SK-N-SH (cell line): Measurements from ENCODE around the gene PPP5C. TPM values are rescaled to one million over a fixed set of nuclear protein-coding genes. Genes with fewer than 3 reads are reported as not detected.

ENCODE experiments used
- CTCF ChIA-PET: fragments of 300-600, 350-600 bp; formaldehyde crosslinking; extraction: SDS; loops from one replicate; lab custom pipeline; 2021; lab: Yijun Ruan, JAX
- POLR2A ChIA-PET: fragments of 350-600 bp; sonication (Branson Sonifier 250); formaldehyde crosslinking; extraction: SDS; loops from one replicate; lab custom pipeline; 2020; ENCODE audit warnings: antibody characterized with exemption, inconsistent platforms; lab: Yijun Ruan, JAX
- DNase-seq: peaks from one replicate; pipeline ENCODE4 v3.0.0; 2012
- H2AFZ ChIP-seq: fragments of 200-600 bp; sonication (generic); 2 replicates; pipeline ENCODE4 v1.8.1; 2016; ENCODE audit warnings: antibody characterized with exemption, mild to moderate bottlenecking, low read depth
- H3F3A ChIP-seq: fragments of 200-600 bp; sonication (generic); replicated peaks from 2 replicates; pipeline ENCODE3; 2016; ENCODE audit warnings: antibody characterized with exemption, mild to moderate bottlenecking; ENCODE audit not compliant: insufficient read depth
- H3K27ac ChIP-seq, 2 experiments: fragments of 200-500 bp in 1 of 2; fragments of 200-600 bp in 1 of 2; sonication (Bioruptor generic) in 1 of 2; sonication (generic), shearing (Covaris generic) in 1 of 2; 2 replicates each; pipeline versions ENCODE4 v1.5.1 to v1.6.1; 2014 to 2016; ENCODE audit warnings: low read depth in 2 of 2, inconsistent platforms in 1 of 2, low read length in 1 of 2, mild to moderate bottlenecking in 1 of 2, mixed read lengths in 1 of 2
- H3K27me3 ChIP-seq: fragments of 200-600 bp; sonication (generic), shearing (Covaris generic); 2 replicates; pipeline ENCODE4 v1.6.1; 2016; ENCODE audit warnings: mixed run types; ENCODE audit not compliant: insufficient read depth
- H3K36me3 ChIP-seq, 2 experiments: fragments of 200-500 bp in 1 of 2; fragments of 200-600 bp in 1 of 2; sonication (Bioruptor generic) in 1 of 2; sonication (generic) in 1 of 2; replicated peaks in 1 of 2; 2 replicates each; pipeline versions ENCODE3 to v1.5.1; 2014 to 2016; ENCODE audit warnings: low read length in 1 of 2, mild to moderate bottlenecking in 1 of 2; ENCODE audit not compliant: insufficient read depth in 2 of 2, control insufficient read depth in 1 of 2
- H3K4me1 ChIP-seq, 2 experiments: fragments of 200-500 bp in 1 of 2; fragments of 200-600 bp in 1 of 2; sonication (Bioruptor generic) in 1 of 2; sonication (generic), shearing (Covaris generic) in 1 of 2; 2 replicates each; pipeline versions ENCODE4 v1.5.1 to v1.6.1; 2014 to 2016; ENCODE audit warnings: low read depth in 1 of 2, low read length in 1 of 2, mixed run types in 1 of 2; ENCODE audit not compliant: insufficient read depth in 2 of 2, control insufficient read depth in 1 of 2
- H3K4me2 ChIP-seq: fragments of 200-600 bp; sonication (generic), shearing (Covaris generic); 2 replicates; pipeline ENCODE4 v1.6.1; 2017; ENCODE audit warnings: mixed run types
- H3K4me3 ChIP-seq, 2 experiments: fragments of 200-500 bp in 1 of 2; fragments of 200-600 bp in 1 of 2; sonication (Bioruptor generic) in 1 of 2; sonication (generic), shearing (Covaris generic) in 1 of 2; 2 replicates each; pipeline versions ENCODE4 v1.5.1 to v1.8.1; 2014 to 2016; ENCODE audit warnings: low read depth in 2 of 2, inconsistent platforms in 1 of 2, low read length in 1 of 2, mild to moderate bottlenecking in 1 of 2, mixed read lengths in 1 of 2, moderate library complexity in 1 of 2
- H3K79me2 ChIP-seq: fragments of 200-600 bp; sonication (generic); 2 replicates; pipeline ENCODE4 v1.8.1; 2017; ENCODE audit warnings: mild to moderate bottlenecking; ENCODE audit not compliant: insufficient read depth
- H3K9ac ChIP-seq: fragments of 200-600 bp; sonication (generic); 2 replicates; pipeline ENCODE4 v1.6.1; 2017; ENCODE audit warnings: mixed run types
- H3K9me2 ChIP-seq: fragments of 200-600 bp; sonication (generic); 2 replicates; pipeline ENCODE4 v1.6.1; 2017; ENCODE audit warnings: mixed run types
- H3K9me3 ChIP-seq: fragments of 200-600 bp; sonication (generic); 2 replicates; pipeline ENCODE4 v1.6.1; 2017; ENCODE audit warnings: mixed run types, mild to moderate bottlenecking, moderate library complexity
- H4K20me1 ChIP-seq: fragments of 200-600 bp; sonication (generic); 2 replicates; pipeline ENCODE4 v1.6.1; 2017; ENCODE audit warnings: mild to moderate bottlenecking, mixed run types; ENCODE audit not compliant: insufficient read depth
- ELF1 ChIP-seq: IDR thresholded peaks from 2 replicates; pipeline ENCODE4 v1.4.0; 2012
- EP300 ChIP-seq, 2 experiments: IDR thresholded peaks; 2 replicates each; pipeline versions ENCODE4 v1.4.0 to v1.6.1; 2012; ENCODE audit warnings: borderline replicate concordance in 1 of 2, low read depth in 1 of 2, low read length in 1 of 2
- FOSL2 ChIP-seq: IDR thresholded peaks from 2 replicates; pipeline ENCODE4 v1.4.0; 2012; ENCODE audit warnings: low read depth, mild to moderate bottlenecking, moderate library complexity, borderline replicate concordance
- FOXM1 ChIP-seq: IDR thresholded peaks from 2 replicates; pipeline ENCODE4 v1.4.0; 2012; ENCODE audit warnings: low read depth, mild to moderate bottlenecking
- GATA2 ChIP-seq: sonication (generic); formaldehyde crosslinking; IDR thresholded peaks from 2 replicates; pipeline ENCODE4 v1.5.0; 2020; ENCODE audit warnings: mild to moderate bottlenecking, missing genetic modification reagents
- MAX ChIP-seq: IDR thresholded peaks from 2 replicates; pipeline ENCODE4 v1.4.0; 2012; ENCODE audit warnings: low read depth
- MXI1 ChIP-seq: IDR thresholded peaks from 2 replicates; pipeline ENCODE4 v1.6.1; 2012; ENCODE audit warnings: mild to moderate bottlenecking, low read depth, low read length, improper control_type of control experiment
- NFIC ChIP-seq: IDR thresholded peaks from 2 replicates; pipeline ENCODE4 v1.4.0; 2012; ENCODE audit warnings: borderline replicate concordance
- POLR2AphosphoS5 ChIP-seq: IDR thresholded peaks from 2 replicates; pipeline ENCODE4 v1.6.1; 2012; ENCODE audit warnings: low read depth, low read length
- RFX5 ChIP-seq: IDR thresholded peaks from 2 replicates; pipeline ENCODE4 v1.6.1; 2012; ENCODE audit warnings: mild to moderate bottlenecking, improper control_type of control experiment, low read length
- SIN3A ChIP-seq: IDR thresholded peaks from 2 replicates; pipeline ENCODE4 v1.6.1; 2012; ENCODE audit warnings: low read depth, mild to moderate bottlenecking, low read length, moderate library complexity, borderline replicate concordance
- TAF1 ChIP-seq: IDR thresholded peaks from 2 replicates; pipeline ENCODE4 v1.6.1; 2012; ENCODE audit warnings: low read depth, mild to moderate bottlenecking, low read length, moderate library complexity, borderline replicate concordance
- WGBS: methylation state at CpG from one replicate; pipeline ENCODE4 v1.1.6; 2017; ENCODE audit warnings: low lambda C conversion rate; 5-methylcytosine and 5-hydroxymethylcytosine counted together
- polyA plus RNA-seq, 3 experiments: library from polyadenylated mRNA; depleted of rRNA; stranded (reverse); fragments of >200 nt; gene quantifications; 2 replicates each; pipeline ENCODE4 v1.2.3, GENCODE V29; 2012
- TF ChIP-seq, protein P1 (sequence below): IDR thresholded peaks from 2 replicates; pipeline ENCODE4 v1.4.0; 2012; ENCODE audit warnings: low read depth, borderline replicate concordance
- TF ChIP-seq, protein P2 (sequence below): fragments of 200-600 bp; sonication (generic); IDR thresholded peaks from 2 replicates; pipeline ENCODE4 v1.6.1; 2017; ENCODE audit warnings: antibody characterized with exemption, mild to moderate bottlenecking, moderate library complexity

Gene PPP5C
- polyA plus RNA-seq, 1 of the 3 experiments (the other 2 are of a cell fraction), result 162 TPM

- TF ChIP-seq RFX5 (no peak), NFIC (no peak), ELF1 (no peak), FOSL2 (no peak), GATA2 (CRISPR knock-in tag) (no peak), SIN3A (no peak), MAX (no peak), MXI1 (no peak), POLR2AphosphoS5 (no peak), EP300 (IDR thresholded peaks at IDR 0.05; ENCODE audit: borderline replicate concordance in 1 of 2, low read depth in 1 of 2, low read length in 1 of 2) (no peak), FOXM1 (no peak)
- TF ChIP-seq, protein P1, sequence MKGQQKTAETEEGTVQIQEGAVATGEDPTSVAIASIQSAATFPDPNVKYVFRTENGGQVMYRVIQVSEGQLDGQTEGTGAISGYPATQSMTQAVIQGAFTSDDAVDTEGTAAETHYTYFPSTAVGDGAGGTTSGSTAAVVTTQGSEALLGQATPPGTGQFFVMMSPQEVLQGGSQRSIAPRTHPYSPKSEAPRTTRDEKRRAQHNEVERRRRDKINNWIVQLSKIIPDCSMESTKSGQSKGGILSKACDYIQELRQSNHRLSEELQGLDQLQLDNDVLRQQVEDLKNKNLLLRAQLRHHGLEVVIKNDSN, result no peak
- TF ChIP-seq, protein P2, sequence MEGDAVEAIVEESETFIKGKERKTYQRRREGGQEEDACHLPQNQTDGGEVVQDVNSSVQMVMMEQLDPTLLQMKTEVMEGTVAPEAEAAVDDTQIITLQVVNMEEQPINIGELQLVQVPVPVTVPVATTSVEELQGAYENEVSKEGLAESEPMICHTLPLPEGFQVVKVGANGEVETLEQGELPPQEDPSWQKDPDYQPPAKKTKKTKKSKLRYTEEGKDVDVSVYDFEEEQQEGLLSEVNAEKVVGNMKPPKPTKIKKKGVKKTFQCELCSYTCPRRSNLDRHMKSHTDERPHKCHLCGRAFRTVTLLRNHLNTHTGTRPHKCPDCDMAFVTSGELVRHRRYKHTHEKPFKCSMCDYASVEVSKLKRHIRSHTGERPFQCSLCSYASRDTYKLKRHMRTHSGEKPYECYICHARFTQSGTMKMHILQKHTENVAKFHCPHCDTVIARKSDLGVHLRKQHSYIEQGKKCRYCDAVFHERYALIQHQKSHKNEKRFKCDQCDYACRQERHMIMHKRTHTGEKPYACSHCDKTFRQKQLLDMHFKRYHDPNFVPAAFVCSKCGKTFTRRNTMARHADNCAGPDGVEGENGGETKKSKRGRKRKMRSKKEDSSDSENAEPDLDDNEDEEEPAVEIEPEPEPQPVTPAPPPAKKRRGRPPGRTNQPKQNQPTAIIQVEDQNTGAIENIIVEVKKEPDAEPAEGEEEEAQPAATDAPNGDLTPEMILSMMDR, result no peak
Measured at GRCh38 chr19:46350758-46351159, 3.9 kb downstream of the PPP5C start (continued).

DNA sequence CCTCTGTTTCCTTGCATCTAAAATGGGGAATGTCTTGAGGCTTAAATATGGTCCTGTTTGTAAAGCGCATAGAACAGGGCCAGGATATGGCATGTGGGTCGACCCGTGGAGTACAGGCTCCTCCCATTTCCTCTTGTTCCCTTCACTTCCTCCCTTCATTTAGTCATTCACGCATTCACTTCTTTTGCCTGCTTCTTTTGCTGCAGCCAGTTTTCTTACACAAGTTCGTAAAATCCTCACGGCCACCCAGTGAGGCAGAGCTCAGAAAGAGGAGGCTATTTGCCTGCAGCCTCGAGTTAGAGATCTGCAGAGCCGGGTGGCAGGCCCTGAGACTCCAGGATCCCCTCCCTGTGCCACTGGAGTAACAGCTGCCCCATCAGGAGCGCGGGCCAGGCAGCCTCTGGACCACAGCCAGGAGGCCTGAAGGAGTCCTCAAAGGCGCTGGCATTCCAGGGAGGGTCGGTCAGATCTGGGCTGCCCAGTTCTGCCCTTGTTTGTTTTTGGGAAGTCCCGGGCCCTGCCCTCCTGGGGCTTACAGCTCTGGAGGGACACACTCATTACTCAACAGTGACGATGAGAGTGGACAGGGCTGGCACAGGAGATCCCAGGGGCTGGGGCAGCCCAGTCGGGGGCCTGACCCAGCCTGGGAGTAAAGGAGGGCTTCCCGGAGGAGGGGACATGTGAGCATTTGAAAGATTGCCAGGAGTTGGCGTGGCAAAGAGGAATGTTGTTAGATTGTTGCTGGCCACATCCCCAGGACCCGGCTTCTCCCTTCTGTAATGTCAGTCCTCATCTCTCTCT is 4.6 kb downstream of the PPP5C start:
- H4K20me1 ChIP-seq, result peaks cover 35% of the 10 kb centered on the region
- POLR2A ChIA-PET, result interaction anchor here (0.6 kb wide), 1 partner anchor 582 kb away, joined by 4 read pairs; the partner anchor contains the start of gene SIX5
- DNase-seq, result no peak
- peaks cover under 1% of the 10 kb centered on the region for H3F3A ChIP-seq
- H3K27ac ChIP-seq, result peak overlapping the region; percentile 27 to 53; a peak in 2 of 4 replicates
- H3K9me2 ChIP-seq, result no peaks in the 10 kb centered on the region
- H3K9ac ChIP-seq, result no peak overlapping the region
- H3K4me3 ChIP-seq, result no peak overlapping the region
- H3K27me3 ChIP-seq, result no peaks in the 10 kb centered on the region
- H3K4me2 ChIP-seq, result peak overlapping the region; percentile 20
- H3K4me1 ChIP-seq, result peaks cover 21 to 34% of the 10 kb centered on the region in 2 experiments
- CTCF ChIA-PET, result interaction anchor here (1.0 kb wide), 2 partner anchors 44 to 70 kb away, joined by 4 to 7 read pairs; no protein-coding TSS in a partner anchor
- peaks cover 3 to 29% of the 10 kb centered on the region in 2 experiments for H3K36me3 ChIP-seq
- TF ChIP-seq NFIC, result peak; percentile 39
- no peak for TF ChIP-seq TAF1
- H3K9me3 ChIP-seq, result no peaks in the 10 kb centered on the region
- peaks cover 70% of the 10 kb centered on the region for H3K79me2 ChIP-seq
- 65% methylated on average over 16 of the region's 18 CpGs for WGBS
- H2AFZ ChIP-seq, result no peak overlapping the region
